HG03060 (cell line): Measurements from ENCODE around the gene C19orf67.

Experiments used
- ATAC-seq: cut with Tn5 transposase; IDR thresholded peaks from one replicate; pipeline ENCODE4 v1.9.1; 2021; ENCODE audit warnings: low read depth, moderate number of reproducible peaks; ENCODE audit not compliant: unreplicated experiment

The C19orf67 gene

DNA sequence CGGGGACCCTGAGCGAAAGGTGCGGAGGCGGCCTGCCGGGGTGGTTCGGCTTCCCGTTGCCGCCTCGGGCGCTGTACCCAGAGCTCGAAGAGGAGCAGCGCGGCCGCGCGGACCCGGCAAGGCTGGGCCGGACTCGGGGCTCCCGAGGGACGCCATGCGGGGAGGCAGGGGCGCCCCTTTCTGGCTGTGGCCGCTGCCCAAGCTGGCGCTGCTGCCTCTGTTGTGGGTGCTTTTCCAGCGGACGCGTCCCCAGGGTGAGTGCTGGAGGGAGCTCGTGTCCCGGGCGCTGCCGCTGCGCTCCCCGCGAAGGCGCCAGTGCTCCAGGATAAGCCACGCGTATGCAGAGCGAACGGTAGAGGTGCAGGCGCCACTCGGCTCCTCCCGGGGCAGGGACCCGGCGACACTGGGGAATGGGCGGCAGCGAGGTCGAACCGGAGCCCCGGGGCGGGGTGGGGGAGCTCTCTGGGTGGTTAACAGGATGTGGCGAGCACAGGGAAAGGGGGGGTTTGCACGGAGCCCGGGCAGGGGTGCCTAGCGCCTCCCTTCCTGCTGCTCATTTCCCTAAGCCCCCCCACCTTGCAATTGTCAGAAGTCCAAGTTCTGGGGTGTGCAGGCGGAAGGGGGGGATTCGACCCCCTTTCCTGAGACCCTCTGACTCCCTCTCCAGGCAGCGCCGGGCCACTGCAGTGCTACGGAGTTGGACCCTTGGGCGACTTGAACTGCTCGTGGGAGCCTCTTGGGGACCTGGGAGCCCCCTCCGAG, 53.7 kb downstream of the C19orf67 start, which contains the start of gene IL27RA:
TSS of gene IL27RA (plus strand) at position 44 of the 762 bp plus-strand sequence. CDS start at position 155, 111 bp downstream.
- ATAC-seq: no peak
